Neural cell (in vitro differentiated cells): ENCODE data around the gene ACO2. TPM values are rescaled to one million over a fixed set of nuclear protein-coding genes. Genes with fewer than 3 reads are reported as not detected.

Experiments used
- H2AFZ ChIP-seq: fragments of 200-600, 300-800 bp; sonication (generic), shearing (Covaris generic); 2 replicates; pipeline ENCODE4 v1.6.0; 2014; ENCODE audit warnings: low read depth, mild to moderate bottlenecking, antibody characterized with exemption, low read length, moderate library complexity
- H3F3A ChIP-seq: fragments of 200-600 bp; shearing (Covaris generic); 2 replicates; pipeline ENCODE4 v1.6.1; 2016; ENCODE audit warnings: mild to moderate bottlenecking, moderate library complexity, mixed read lengths, antibody characterized with exemption, low read length; ENCODE audit not compliant: insufficient read depth, poor library complexity, severe bottlenecking
- H3K27ac ChIP-seq: fragments of 200-600, 300-800 bp; sonication (generic), shearing (Covaris generic); 2 replicates; pipeline ENCODE4 v1.5.1; 2014; ENCODE audit warnings: mild to moderate bottlenecking, low read length, moderate library complexity
- H3K27me3 ChIP-seq: fragments of 300-800, 200-600 bp; sonication (generic), shearing (Covaris generic); 2 replicates; pipeline ENCODE4 v1.6.0; 2014; ENCODE audit warnings: mild to moderate bottlenecking, low read depth, low read length, moderate library complexity; ENCODE audit not compliant: insufficient read depth
- H3K36me3 ChIP-seq: fragments of 300-800, 200-600 bp; sonication (generic), shearing (Covaris generic); 2 replicates; pipeline ENCODE4 v1.5.1; 2014; ENCODE audit warnings: mild to moderate bottlenecking, antibody characterized with exemption, low read length, moderate library complexity; ENCODE audit not compliant: insufficient read depth
- H3K4me2 ChIP-seq: fragments of 300-800, 200-600 bp; sonication (generic), shearing (Covaris generic); 2 replicates; pipeline ENCODE4 v1.6.0; 2014; ENCODE audit warnings: mild to moderate bottlenecking, low read length
- H3K4me3 ChIP-seq: fragments of 300-800, 200-600 bp; sonication (generic), shearing (Covaris generic); 2 replicates; pipeline ENCODE4 v1.5.1; 2014; ENCODE audit warnings: mild to moderate bottlenecking, low read length, moderate library complexity
- H3K79me2 ChIP-seq: fragments of 200-600 bp; shearing (Covaris generic); replicated peaks from 2 replicates; pipeline ENCODE4 v1.6.0; 2014; ENCODE audit warnings: mild to moderate bottlenecking, low read length, moderate library complexity; ENCODE audit not compliant: insufficient read depth
- H3K9ac ChIP-seq: fragments of 300-800, 200-600 bp; sonication (generic), shearing (Covaris generic); 2 replicates; pipeline ENCODE4 v1.6.1; 2016; ENCODE audit warnings: mild to moderate bottlenecking, low read length, mixed read lengths
- H3K9me2 ChIP-seq: fragments of 200-600 bp; shearing (Covaris generic); 2 replicates; pipeline ENCODE4 v1.6.1; 2016; ENCODE audit warnings: mild to moderate bottlenecking, low read length, mixed read lengths; ENCODE audit not compliant: insufficient read depth
- H3K9me3 ChIP-seq: fragments of 200-600, 300-800 bp; sonication (generic), shearing (Covaris generic); 2 replicates; pipeline ENCODE4 v1.6.1; 2016; ENCODE audit warnings: mild to moderate bottlenecking, mixed run types, low read length, moderate library complexity, mixed read lengths
- H4K20me1 ChIP-seq: fragments of 200-600 bp; shearing (Covaris generic); 2 replicates; pipeline ENCODE4 v1.6.1; 2016; ENCODE audit warnings: mild to moderate bottlenecking, mixed run types; ENCODE audit not compliant: insufficient read depth
- EP300 ChIP-seq: fragments of 450-650 bp; conservative IDR thresholded peaks from 2 replicates; pipeline ENCODE4 v1.6.1; 2014; ENCODE audit warnings: antibody characterized with exemption, mild to moderate bottlenecking, moderate library complexity; ENCODE audit not compliant: poor library complexity, severe bottlenecking
- EZH2 ChIP-seq: fragments of 200-600, 300-800 bp; shearing (Covaris generic), sonication (generic); IDR thresholded peaks from 2 replicates; pipeline ENCODE4 v1.6.1; 2014; ENCODE audit warnings: antibody characterized with exemption, low read length, borderline replicate concordance, mild to moderate bottlenecking; ENCODE audit not compliant: insufficient read depth, poor library complexity, severe bottlenecking
- MXI1 ChIP-seq: fragments of 450-650 bp; conservative IDR thresholded peaks from 2 replicates; pipeline ENCODE4 v1.6.1; 2014; ENCODE audit warnings: antibody characterized with exemption, mild to moderate bottlenecking; ENCODE audit not compliant: poor library complexity, severe bottlenecking
- POLR2AphosphoS5 ChIP-seq: IDR thresholded peaks from 2 replicates; pipeline ENCODE4 v1.6.1; 2012
- RAD21 ChIP-seq: fragments of 450-650 bp; conservative IDR thresholded peaks from 2 replicates; pipeline ENCODE4 v1.6.1; 2014; ENCODE audit warnings: antibody characterized with exemption, mild to moderate bottlenecking, moderate library complexity
- SMC3 ChIP-seq: fragments of 450-650 bp; conservative IDR thresholded peaks from 2 replicates; pipeline ENCODE4 v1.6.1; 2014; ENCODE audit warnings: antibody characterized with exemption, mild to moderate bottlenecking, moderate library complexity; ENCODE audit not compliant: poor library complexity
- TAF1 ChIP-seq: IDR thresholded peaks from 2 replicates; pipeline ENCODE4 v1.6.1; 2012; ENCODE audit warnings: low read depth
- polyA plus RNA-seq: library from polyadenylated mRNA; depleted of rRNA; stranded (reverse); fragments of >200 nt; gene quantifications from 2 replicates; pipeline ENCODE4 v1.2.3, GENCODE V29; 2014
- TF ChIP-seq, protein P1 (sequence below): fragments of 450-650 bp; IDR thresholded peaks from 2 replicates; pipeline ENCODE4 v1.5.1; 2014; ENCODE audit warnings: antibody characterized with exemption, mild to moderate bottlenecking, moderate library complexity; ENCODE audit not compliant: poor library complexity, severe bottlenecking
- TF ChIP-seq, protein P2 (sequence below): IDR thresholded peaks from 2 replicates; pipeline ENCODE4 v1.6.1; 2012; ENCODE audit warnings: borderline replicate concordance

Gene ACO2
- polyA plus RNA-seq, 1 donor from 2014 or later: 72.3 TPM

DNA sequence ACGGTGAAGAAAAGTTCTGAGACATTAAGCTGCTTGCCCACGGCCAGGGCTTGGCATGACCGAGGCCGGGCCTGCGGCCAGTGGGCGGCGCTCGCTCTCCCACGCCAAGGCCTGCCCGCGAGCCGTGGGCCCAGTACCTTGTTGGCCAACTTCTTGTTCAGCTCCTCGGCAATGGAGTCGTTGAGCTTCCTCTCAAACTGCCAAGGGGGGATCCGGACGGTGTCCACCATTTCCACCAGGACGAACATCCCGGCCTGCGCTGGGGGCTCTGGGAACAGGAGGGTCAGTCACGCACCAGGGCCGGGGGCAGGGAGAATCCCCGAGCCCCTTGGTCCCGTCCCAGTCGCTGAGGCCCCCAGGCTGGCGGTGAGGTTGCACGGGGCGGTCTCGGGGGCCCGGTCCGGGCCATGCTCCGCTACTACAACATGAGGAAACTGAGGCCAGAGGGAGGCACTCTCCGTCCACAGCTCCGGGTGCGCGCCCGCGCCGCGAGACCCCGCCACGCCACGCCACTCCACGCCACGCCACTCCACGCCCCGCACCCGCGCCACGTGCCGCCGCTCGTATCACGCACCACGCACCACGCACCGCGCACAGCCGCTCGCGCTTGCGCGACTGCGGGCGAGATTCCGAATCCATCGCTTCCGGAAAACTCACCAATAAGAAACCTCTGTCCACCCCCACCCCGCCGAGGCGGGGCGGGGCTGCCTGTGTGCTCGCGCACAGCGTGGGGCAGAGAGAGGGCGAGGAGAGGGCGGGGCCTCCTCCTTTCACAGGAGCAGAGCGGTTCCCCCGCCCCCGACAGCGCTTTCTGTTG lies 75.1 kb downstream of the ACO2 start, which contains the start of gene POLR3H:
TSS of gene POLR3H (minus strand) at position 617 of the 817 bp plus-strand sequence. CDS start at position 248, 369 bp downstream.
- H3K4me2 ChIP-seq: peak within 1 kb of the TSS; percentile 94
- peak within 1 kb of the TSS; percentile 79 for H3K9ac ChIP-seq
- peaks cover 25% of the 10 kb centered on the region for H3K79me2 ChIP-seq
- peak within 1 kb of the TSS; percentile 99 for H3K4me3 ChIP-seq
- TF ChIP-seq MXI1 (peak; percentile 99), EZH2 (no peak), SMC3 (peak; percentile 75), EP300 (peak; percentile 66), POLR2AphosphoS5 (peak; percentile 57), RAD21 (peak; percentile 57), TAF1 (peak; percentile 32)
- TF ChIP-seq, protein P1, sequence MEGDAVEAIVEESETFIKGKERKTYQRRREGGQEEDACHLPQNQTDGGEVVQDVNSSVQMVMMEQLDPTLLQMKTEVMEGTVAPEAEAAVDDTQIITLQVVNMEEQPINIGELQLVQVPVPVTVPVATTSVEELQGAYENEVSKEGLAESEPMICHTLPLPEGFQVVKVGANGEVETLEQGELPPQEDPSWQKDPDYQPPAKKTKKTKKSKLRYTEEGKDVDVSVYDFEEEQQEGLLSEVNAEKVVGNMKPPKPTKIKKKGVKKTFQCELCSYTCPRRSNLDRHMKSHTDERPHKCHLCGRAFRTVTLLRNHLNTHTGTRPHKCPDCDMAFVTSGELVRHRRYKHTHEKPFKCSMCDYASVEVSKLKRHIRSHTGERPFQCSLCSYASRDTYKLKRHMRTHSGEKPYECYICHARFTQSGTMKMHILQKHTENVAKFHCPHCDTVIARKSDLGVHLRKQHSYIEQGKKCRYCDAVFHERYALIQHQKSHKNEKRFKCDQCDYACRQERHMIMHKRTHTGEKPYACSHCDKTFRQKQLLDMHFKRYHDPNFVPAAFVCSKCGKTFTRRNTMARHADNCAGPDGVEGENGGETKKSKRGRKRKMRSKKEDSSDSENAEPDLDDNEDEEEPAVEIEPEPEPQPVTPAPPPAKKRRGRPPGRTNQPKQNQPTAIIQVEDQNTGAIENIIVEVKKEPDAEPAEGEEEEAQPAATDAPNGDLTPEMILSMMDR: peak; percentile 61
- TF ChIP-seq, protein P2, sequence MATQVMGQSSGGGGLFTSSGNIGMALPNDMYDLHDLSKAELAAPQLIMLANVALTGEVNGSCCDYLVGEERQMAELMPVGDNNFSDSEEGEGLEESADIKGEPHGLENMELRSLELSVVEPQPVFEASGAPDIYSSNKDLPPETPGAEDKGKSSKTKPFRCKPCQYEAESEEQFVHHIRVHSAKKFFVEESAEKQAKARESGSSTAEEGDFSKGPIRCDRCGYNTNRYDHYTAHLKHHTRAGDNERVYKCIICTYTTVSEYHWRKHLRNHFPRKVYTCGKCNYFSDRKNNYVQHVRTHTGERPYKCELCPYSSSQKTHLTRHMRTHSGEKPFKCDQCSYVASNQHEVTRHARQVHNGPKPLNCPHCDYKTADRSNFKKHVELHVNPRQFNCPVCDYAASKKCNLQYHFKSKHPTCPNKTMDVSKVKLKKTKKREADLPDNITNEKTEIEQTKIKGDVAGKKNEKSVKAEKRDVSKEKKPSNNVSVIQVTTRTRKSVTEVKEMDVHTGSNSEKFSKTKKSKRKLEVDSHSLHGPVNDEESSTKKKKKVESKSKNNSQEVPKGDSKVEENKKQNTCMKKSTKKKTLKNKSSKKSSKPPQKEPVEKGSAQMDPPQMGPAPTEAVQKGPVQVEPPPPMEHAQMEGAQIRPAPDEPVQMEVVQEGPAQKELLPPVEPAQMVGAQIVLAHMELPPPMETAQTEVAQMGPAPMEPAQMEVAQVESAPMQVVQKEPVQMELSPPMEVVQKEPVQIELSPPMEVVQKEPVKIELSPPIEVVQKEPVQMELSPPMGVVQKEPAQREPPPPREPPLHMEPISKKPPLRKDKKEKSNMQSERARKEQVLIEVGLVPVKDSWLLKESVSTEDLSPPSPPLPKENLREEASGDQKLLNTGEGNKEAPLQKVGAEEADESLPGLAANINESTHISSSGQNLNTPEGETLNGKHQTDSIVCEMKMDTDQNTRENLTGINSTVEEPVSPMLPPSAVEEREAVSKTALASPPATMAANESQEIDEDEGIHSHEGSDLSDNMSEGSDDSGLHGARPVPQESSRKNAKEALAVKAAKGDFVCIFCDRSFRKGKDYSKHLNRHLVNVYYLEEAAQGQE: peak; percentile 24
- peak within 1 kb of the TSS; percentile 76 for H3K27ac ChIP-seq
- no peaks in the 10 kb centered on the region for H3K9me2 ChIP-seq
- H3K27me3 ChIP-seq: no peaks in the 10 kb centered on the region
- H3K36me3 ChIP-seq: no peaks in the 10 kb centered on the region
- H4K20me1 ChIP-seq: no peaks in the 10 kb centered on the region
- H3K9me3 ChIP-seq: no peaks in the 10 kb centered on the region
- H2AFZ ChIP-seq: peak within 1 kb of the TSS; percentile 40
- H3F3A ChIP-seq: no peaks in the 10 kb centered on the region

DNA sequence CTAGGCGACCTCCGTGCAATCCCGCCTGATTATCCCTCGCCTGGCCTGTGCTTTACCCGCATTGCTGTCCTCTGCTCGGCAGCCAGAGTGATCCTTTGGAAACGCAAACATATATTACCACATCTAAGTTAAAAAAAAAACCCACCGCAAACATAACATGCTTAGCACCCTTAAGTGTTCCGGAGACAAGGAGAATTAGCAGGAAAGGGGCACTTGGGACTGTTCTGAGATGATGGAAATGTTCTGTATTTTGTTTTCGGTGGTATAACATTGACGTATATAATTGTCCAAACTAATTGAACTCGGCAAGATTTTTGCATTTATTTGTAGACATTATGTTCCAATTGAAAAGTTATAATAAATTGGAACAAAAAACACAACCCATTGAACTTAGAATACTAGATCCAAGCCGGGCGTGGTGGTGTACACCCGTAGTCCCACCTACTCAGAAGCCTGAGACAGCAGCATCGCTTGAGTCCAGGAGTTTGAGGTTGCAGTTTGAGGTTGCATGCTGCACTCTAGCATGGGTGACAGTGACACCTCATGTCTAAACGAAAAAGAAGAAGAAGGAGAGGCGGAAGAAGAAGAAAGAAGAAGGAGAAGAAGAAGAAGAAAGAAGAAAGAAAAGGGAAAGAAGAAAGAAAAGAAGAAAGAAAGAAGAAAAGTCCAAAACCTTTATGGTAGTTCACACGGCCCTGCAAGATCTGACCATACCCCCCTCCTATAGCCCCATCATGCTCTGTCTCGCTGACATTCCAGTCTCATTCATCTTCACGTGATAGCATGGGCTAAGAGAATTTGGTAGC lies 76.0 kb downstream of the ACO2 start:
- TF ChIP-seq SMC3: peak; percentile 33
- TF ChIP-seq POLR2AphosphoS5: peak; percentile 16
- TF ChIP-seq TAF1: no peak
- TF ChIP-seq, protein P1: no peak
- TF ChIP-seq, protein P2: peak; percentile 5
- TF ChIP-seq RAD21: peak; percentile 32
- no peak for TF ChIP-seq EP300
- no peaks in the 10 kb centered on the region for H3K27me3 ChIP-seq
- H3F3A ChIP-seq: no peaks in the 10 kb centered on the region
- peak overlapping the region; percentile 94 for H3K4me2 ChIP-seq
- no peaks in the 10 kb centered on the region for H3K36me3 ChIP-seq
- H3K9ac ChIP-seq: peak overlapping the region; percentile 60
- H3K9me2 ChIP-seq: no peaks in the 10 kb centered on the region
- H2AFZ ChIP-seq: peak overlapping the region; percentile 0
- peaks cover 25% of the 10 kb centered on the region for H3K79me2 ChIP-seq
- H3K9me3 ChIP-seq: no peaks in the 10 kb centered on the region
- H3K27ac ChIP-seq: peak overlapping the region; percentile 76
- no peaks in the 10 kb centered on the region for H4K20me1 ChIP-seq
- peak overlapping the region; percentile 99 for H3K4me3 ChIP-seq
